ENCODE results near the gene SCARB1.

DNA sequence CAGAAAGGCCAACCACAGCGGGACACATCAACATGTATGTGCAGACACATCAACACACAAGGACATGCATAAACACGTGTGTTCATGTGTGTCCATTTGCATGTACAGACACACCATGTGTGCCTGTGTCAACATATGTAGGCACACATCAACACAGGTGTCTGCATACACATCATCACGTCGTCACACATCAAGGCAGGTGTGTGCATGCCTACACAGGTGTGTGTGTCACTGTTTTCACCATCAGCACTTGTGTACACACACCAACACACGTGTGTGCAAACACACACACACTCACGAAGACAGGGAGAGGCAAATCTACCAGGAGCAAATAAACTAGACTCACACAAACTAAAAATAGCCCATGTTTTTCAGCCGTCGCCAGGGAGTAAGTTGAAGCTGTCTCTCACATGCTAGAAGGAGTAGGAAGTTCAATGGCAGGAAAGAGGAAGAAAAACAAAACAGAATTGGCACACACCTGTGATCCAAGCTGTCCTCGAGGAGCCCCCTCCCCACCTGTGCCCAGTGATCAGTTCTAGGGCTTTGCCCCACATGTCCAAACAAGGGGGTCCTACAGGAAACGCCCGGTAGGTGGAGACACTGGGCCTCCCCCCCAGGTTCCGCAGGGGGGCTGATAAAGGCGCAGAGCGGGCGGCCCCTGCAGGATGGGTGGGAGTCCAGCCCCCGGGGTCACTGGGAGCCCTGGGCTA is 7.4 kb downstream of the SCARB1 start:
- TF ChIP-seq, protein P1, sequence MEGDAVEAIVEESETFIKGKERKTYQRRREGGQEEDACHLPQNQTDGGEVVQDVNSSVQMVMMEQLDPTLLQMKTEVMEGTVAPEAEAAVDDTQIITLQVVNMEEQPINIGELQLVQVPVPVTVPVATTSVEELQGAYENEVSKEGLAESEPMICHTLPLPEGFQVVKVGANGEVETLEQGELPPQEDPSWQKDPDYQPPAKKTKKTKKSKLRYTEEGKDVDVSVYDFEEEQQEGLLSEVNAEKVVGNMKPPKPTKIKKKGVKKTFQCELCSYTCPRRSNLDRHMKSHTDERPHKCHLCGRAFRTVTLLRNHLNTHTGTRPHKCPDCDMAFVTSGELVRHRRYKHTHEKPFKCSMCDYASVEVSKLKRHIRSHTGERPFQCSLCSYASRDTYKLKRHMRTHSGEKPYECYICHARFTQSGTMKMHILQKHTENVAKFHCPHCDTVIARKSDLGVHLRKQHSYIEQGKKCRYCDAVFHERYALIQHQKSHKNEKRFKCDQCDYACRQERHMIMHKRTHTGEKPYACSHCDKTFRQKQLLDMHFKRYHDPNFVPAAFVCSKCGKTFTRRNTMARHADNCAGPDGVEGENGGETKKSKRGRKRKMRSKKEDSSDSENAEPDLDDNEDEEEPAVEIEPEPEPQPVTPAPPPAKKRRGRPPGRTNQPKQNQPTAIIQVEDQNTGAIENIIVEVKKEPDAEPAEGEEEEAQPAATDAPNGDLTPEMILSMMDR (IDR thresholded peaks at IDR 0.05; ENCODE audit: insufficient read depth, low read depth, low read length): no peak
- TF ChIP-seq EZH2 (IDR thresholded peaks at IDR 0.05; ENCODE audit: insufficient read depth, low read length): no peak

All from astrocyte (in vitro differentiated cells and primary cell).